AG10803 (cell line): ENCODE measurements around the gene GSN.

ENCODE experiments used
- DNase-seq: peaks from one replicate; pipeline ENCODE4 v3.0.0; 2010; ENCODE audit warnings: low read depth
- H3K4me3 ChIP-seq: 2 replicates; pipeline ENCODE4 v1.5.1; 2011; ENCODE audit warnings: mild to moderate bottlenecking, low read length, control low read depth
- CTCF ChIP-seq: conservative IDR thresholded peaks from 2 replicates; pipeline ENCODE4 v1.5.1; 2011; ENCODE audit warnings: mild to moderate bottlenecking, low read length, control low read depth, inconsistent platforms

GSN gene

GRCh38 chr9:121349009-121349408 is 81.0 kb downstream of the GSN start:
- no peak for TF ChIP-seq CTCF
- peak; percentile 65 for DNase-seq
- H3K4me3 ChIP-seq, result no peak overlapping the region

- TF ChIP-seq CTCF, result no peak
Measured at GRCh38 chr9:121350036-121350435, 82.1 kb downstream of the GSN start.

GRCh38 chr9:121350993-121351561 is 83.1 kb downstream of the GSN start:
- H3K4me3 ChIP-seq, result no peak overlapping the region
- DNase-seq, result peak; percentile 95

More at GRCh38 chr9:121350036-121350435, 82.1 kb downstream of the GSN start:
- H3K4me3 ChIP-seq, result no peak overlapping the region
- no peak for DNase-seq

GRCh38 chr9:121353241-121354061 is 85.5 kb downstream of the GSN start:
- TF ChIP-seq CTCF, result no peak
- no peak overlapping the region for H3K4me3 ChIP-seq
- DNase-seq, result no peak

More at GRCh38 chr9:121350993-121351561, 83.1 kb downstream of the GSN start:
- no peak for TF ChIP-seq CTCF

GRCh38 chr9:121354141-121354540 is 86.2 kb downstream of the GSN start:
- no peak overlapping the region for H3K4me3 ChIP-seq
- no peak for DNase-seq
- TF ChIP-seq CTCF, result no peak

- H3K4me3 ChIP-seq, result no peak overlapping the region
- no peak for DNase-seq
- TF ChIP-seq CTCF, result no peak
Measured at GRCh38 chr9:121354762-121355161, 86.8 kb downstream of the GSN start.

- no peak for TF ChIP-seq CTCF
- no peak overlapping the region for H3K4me3 ChIP-seq
- DNase-seq, result no peak
Measured at GRCh38 chr9:121357011-121357410, 89.0 kb downstream of the GSN start.
